HEK293 (cell line): ENCODE measurements around the gene CCT8L2.
"Not testable (repeated sequence)": the region's sequence is repeated elsewhere in the genome, so short reads cannot be mapped to it uniquely, and the experiment has no call there.

Experiments
- CTCF ChIA-PET: fragments of 350-600 bp; formaldehyde crosslinking; extraction: SDS; loops from one replicate; lab custom pipeline; 2021; ENCODE audit warnings: antibody characterized with exemption; lab: Yijun Ruan, JAX
- POLR2A ChIA-PET: fragments of 300-600 bp; formaldehyde crosslinking; extraction: SDS; loops from one replicate; lab custom pipeline; 2020; ENCODE audit warnings: antibody characterized with exemption, inconsistent platforms; lab: Yijun Ruan, JAX
- H3K27ac ChIP-seq: fragments of 200-500 bp; sonication (Bioruptor generic); 2 replicates; pipeline ENCODE4 v1.5.1; 2014; ENCODE audit warnings: low read depth, low read length, control low read depth, inconsistent platforms; ENCODE audit errors: extremely low read depth
- H3K36me3 ChIP-seq, 2 experiments: fragments of 200-500 bp in 1 of 2; sonication (Bioruptor generic) in 1 of 2; 1 replicate in 1 of 2; 2 replicates in 1 of 2; pipeline ENCODE4 v1.5.1; 2014 to 2017; ENCODE audit warnings: inconsistent platforms in 2 of 2, low read length in 2 of 2; ENCODE audit not compliant: control insufficient read depth in 2 of 2, insufficient read depth in 1 of 2
- H3K4me1 ChIP-seq: fragments of 200-500 bp; sonication (Bioruptor generic); 2 replicates; pipeline ENCODE4 v1.5.1; 2014; ENCODE audit warnings: mild to moderate bottlenecking, low read length, inconsistent platforms; ENCODE audit not compliant: control insufficient read depth, insufficient read depth
- H3K4me3 ChIP-seq: 2 replicates; pipeline ENCODE4 v1.5.1; 2011; ENCODE audit warnings: low read depth, mild to moderate bottlenecking, control low read depth, low read length, moderate library complexity
- H3K9me3 ChIP-seq: fragments of 200-500 bp; sonication (Bioruptor generic); 2 replicates; pipeline ENCODE4 v1.5.1; 2014; ENCODE audit warnings: low read depth, low read length, inconsistent platforms; ENCODE audit not compliant: control insufficient read depth, insufficient read depth
- TF ChIP-seq, protein P1 (sequence below): fragments of 450-650 bp; formaldehyde crosslinking; IDR thresholded peaks from 2 replicates; pipeline ENCODE4 v1.5.1; 2016; ENCODE audit warnings: missing biosample characterization, missing genetic modification characterization, low read depth

The CCT8L2 gene

DNA sequence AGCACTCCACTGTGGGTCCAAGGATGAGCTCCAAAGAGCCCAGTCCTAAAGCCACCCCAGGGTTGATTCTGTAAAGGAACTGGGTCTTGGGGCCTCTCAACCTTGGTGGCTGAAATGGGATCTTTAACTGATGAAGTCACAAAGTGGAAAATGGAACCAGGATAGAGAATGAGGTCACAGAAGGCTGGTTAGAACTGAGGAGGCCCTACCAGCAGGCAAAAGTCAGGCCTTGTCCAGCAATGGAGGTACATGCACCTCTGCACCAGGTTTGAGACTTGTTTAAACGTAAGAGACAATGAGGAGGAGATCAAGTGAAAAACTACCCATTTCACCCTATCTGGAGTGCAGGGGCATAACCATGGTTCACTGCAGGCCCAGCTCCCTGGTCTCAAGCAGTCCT lies at the start of gene CCT8L2:
CCT8L2 (minus strand) TSS at position 101 of the 400 bp plus-strand sequence. CDS start 260 bp downstream, outside the sequence.
- H3K9me3 ChIP-seq, H3K4me3 ChIP-seq, POLR2A ChIA-PET, CTCF ChIA-PET, H3K4me1 ChIP-seq, H3K27ac ChIP-seq, H3K36me3 ChIP-seq: not testable (repeated sequence)

DNA sequence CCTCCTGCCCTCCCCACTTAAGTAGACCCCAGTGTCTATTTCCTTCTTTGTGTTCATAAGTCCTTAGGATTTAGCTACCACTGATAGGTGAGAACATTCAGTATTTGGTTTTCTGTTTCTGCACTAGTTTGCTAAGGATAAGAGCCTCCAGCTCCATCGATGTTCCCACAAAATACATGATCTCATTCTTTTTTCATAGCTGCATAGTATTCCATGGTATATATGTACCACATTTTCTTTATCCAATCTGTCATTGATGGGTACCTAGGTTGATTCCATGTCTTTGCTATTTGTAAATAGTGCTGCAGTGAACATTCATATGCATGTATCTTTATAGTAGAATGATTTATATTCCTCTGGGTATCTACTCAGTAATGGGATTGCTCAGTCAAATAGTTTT lies 42.8 kb upstream of the CCT8L2 start:
- CTCF ChIA-PET, result not testable (repeated sequence)

GRCh38 chr22:16634092-16634491 lies 41.5 kb upstream of the CCT8L2 start:
- H3K27ac ChIP-seq, H3K4me1 ChIP-seq, H3K36me3 ChIP-seq, CTCF ChIA-PET, H3K9me3 ChIP-seq, H3K4me3 ChIP-seq, POLR2A ChIA-PET: not testable (repeated sequence)

More for the DNA sequence above, 42.8 kb upstream of the CCT8L2 start:
- H3K4me3 ChIP-seq, H3K36me3 ChIP-seq, H3K27ac ChIP-seq, POLR2A ChIA-PET, H3K9me3 ChIP-seq, H3K4me1 ChIP-seq: not testable (repeated sequence)

GRCh38 chr22:16628476-16628875 lies 35.9 kb upstream of the CCT8L2 start:
- H3K4me3 ChIP-seq, H3K4me1 ChIP-seq, H3K27ac ChIP-seq, POLR2A ChIA-PET, CTCF ChIA-PET, H3K9me3 ChIP-seq, H3K36me3 ChIP-seq: not testable (repeated sequence)

GRCh38 chr22:16625018-16625417 lies 32.4 kb upstream of the CCT8L2 start:
- POLR2A ChIA-PET, H3K27ac ChIP-seq, H3K36me3 ChIP-seq, H3K4me1 ChIP-seq, CTCF ChIA-PET, H3K4me3 ChIP-seq, H3K9me3 ChIP-seq: not testable (repeated sequence)

DNA sequence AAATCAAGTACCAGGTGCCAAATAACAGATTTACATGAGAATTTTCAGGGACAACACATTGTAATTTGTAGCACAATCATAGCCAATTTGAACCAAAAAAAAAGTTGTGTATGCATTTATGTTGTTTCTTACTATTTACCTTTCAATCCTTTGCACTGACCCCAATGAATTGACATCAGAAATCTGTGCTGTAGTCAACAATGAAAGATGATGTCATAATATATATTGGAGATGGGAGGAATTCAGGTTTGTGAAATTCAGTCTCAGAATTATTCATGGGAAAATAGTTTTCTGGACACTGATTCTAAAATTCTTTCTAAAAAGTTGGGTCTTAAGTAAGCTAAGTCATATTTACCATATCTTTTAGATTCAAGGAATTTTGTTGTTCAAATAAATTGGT lies 31.0 kb upstream of the CCT8L2 start:
- POLR2A ChIA-PET, H3K27ac ChIP-seq, H3K36me3 ChIP-seq, H3K4me3 ChIP-seq, CTCF ChIA-PET, H3K9me3 ChIP-seq, H3K4me1 ChIP-seq: not testable (repeated sequence)
- TF ChIP-seq, protein P1, sequence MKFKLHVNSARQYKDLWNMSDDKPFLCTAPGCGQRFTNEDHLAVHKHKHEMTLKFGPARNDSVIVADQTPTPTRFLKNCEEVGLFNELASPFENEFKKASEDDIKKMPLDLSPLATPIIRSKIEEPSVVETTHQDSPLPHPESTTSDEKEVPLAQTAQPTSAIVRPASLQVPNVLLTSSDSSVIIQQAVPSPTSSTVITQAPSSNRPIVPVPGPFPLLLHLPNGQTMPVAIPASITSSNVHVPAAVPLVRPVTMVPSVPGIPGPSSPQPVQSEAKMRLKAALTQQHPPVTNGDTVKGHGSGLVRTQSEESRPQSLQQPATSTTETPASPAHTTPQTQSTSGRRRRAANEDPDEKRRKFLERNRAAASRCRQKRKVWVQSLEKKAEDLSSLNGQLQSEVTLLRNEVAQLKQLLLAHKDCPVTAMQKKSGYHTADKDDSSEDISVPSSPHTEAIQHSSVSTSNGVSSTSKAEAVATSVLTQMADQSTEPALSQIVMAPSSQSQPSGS (tag by site-specific recombination), result peak; percentile 32; the same call in 1 of the 2 replicates

- CTCF ChIA-PET, H3K36me3 ChIP-seq, H3K4me3 ChIP-seq, POLR2A ChIA-PET, H3K4me1 ChIP-seq, H3K27ac ChIP-seq, H3K9me3 ChIP-seq: not testable (repeated sequence)
Observed at GRCh38 chr22:16617516-16617915, 24.9 kb upstream of the CCT8L2 start.

DNA sequence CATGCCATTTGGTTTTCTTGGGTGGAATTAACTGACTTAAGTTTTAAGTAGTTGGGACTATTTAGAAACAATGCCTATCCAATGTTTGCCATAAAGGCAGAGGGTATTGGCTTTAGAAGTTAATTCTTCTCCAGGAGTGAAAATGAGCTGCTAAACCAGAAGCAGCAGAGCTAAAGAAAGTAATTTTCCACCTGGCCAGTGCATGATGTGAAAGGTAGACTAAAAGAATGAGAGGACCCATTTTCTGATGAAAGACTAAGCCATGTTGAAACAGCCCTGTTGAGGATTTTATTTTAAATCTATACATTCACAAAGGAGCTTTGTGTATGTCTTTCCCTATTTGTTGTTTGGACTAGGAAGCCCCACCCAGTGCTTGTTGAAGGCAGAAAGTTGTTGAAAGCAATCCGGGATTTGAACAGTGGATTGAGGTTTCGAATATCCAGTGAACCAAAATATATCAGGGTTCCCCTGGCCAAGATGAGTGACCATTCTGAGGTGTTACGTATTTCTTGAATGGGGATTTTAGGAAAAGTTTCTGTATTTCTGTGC lies 23.9 kb upstream of the CCT8L2 start:
- CTCF ChIA-PET, H3K4me1 ChIP-seq, H3K9me3 ChIP-seq, H3K27ac ChIP-seq, H3K4me3 ChIP-seq, H3K36me3 ChIP-seq, POLR2A ChIA-PET: not testable (repeated sequence)

- CTCF ChIA-PET, H3K27ac ChIP-seq, POLR2A ChIA-PET: not testable (repeated sequence)
Observed at GRCh38 chr22:16615606-16616245, 23.1 kb upstream of the CCT8L2 start.

More at GRCh38 chr22:16615606-16616245, 23.1 kb upstream of the CCT8L2 start:
- H3K4me3 ChIP-seq, H3K9me3 ChIP-seq, H3K4me1 ChIP-seq, H3K36me3 ChIP-seq: not testable (repeated sequence)
